Lower leg skin (tissue), 3 donors: ENCODE results near the gene COL6A2.

Source experiments
- CTCF ChIP-seq, 3 donors: fragments of 450-650 bp; IDR thresholded peaks; one replicate each; pipeline ENCODE4 v1.5.1; 2016; ENCODE audit warnings: antibody characterized with exemption in 3 of 3, mild to moderate bottlenecking in 3 of 3, moderate library complexity in 2 of 3
- POLR2A ChIP-seq, 2 donors: fragments of 450-650 bp; IDR thresholded peaks; one replicate each; pipeline ENCODE4 v1.6.1; 2016 to 2017; ENCODE audit warnings: antibody characterized with exemption in 2 of 2, mild to moderate bottlenecking in 1 of 2, moderate library complexity in 1 of 2

- TF ChIP-seq CTCF (IDR thresholded peaks at IDR 0.05) (no peak), POLR2A (IDR thresholded peaks at IDR 0.05) (no peak)
Measured at GRCh38 chr21:46157396-46157986, 59.6 kb downstream of the COL6A2 start.
